ENCODE data around the gene RAB11FIP4.

GRCh38 chr17:31537565-31538011 is 146.1 kb downstream of the RAB11FIP4 start:
- TF ChIP-seq POLR2AphosphoS5 (IDR thresholded peaks at IDR 0.05) (no peak), CTCF (IDR thresholded peaks at IDR 0.05) (no peak), POLR2A (IDR thresholded peaks at IDR 0.05) (no peak), EP300 (IDR thresholded peaks at IDR 0.05) (no peak)
